Posterior cingulate gyrus (tissue), 11 donors: ENCODE results near the gene POLN.

Source experiments
- DNase-seq, 10 donors: peaks; one replicate each; pipeline versions ENCODE4 v3.0.0 to v3.0.0-alpha.2; 2020 to 2021; ENCODE audit warnings: mixed read lengths in 3 of 10
- intact Hi-C: fragments of 100-400 bp; cut with DNase I; formaldehyde crosslinking; loops from one replicate; pipeline ENCODE4 v1.15.1; 2023

POLN gene

GRCh38 chr4:2141022-2141761, 100.7 kb downstream of the POLN start:
- peak in 1 of 10 donors; percentile 22 for DNase-seq
- intact Hi-C loops, result loop anchor here (10.0 kb wide), 1 partner anchor 76 kb away; no protein-coding TSS in a partner anchor

- intact Hi-C loops, result no loop called here
- peak in 2 of 10 donors; percentile 70 to 86 for DNase-seq
Observed at GRCh38 chr4:2138846-2139500, 102.9 kb downstream of the POLN start.

GRCh38 chr4:2136726-2137125, 105.2 kb downstream of the POLN start:
- DNase-seq, result no peak
- intact Hi-C loops, result no loop called here

GRCh38 chr4:2135083-2135482, 106.8 kb downstream of the POLN start:
- intact Hi-C loops, result no loop called here
- DNase-seq, result no peak

DNA sequence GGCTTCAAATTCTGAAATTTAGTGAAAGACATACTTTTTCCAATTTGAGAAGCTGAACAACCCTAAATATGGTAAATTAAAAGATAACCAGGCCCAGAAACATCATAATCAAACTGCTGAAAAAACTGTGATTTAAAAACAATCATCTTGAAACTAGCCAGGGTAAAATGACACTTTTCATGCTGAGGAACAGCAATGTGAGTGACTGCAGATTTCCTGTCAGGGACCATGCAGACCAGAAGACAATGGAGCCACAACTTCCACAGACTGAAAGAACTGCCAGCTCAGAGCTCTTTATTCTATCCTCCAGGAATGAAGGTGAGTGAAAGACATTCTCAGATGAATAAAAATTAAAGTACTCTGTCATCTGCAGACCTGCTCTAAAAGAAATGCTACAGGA, 109.5 kb downstream of the POLN start:
- no peak for DNase-seq
- intact Hi-C loops, result no loop called here

DNA sequence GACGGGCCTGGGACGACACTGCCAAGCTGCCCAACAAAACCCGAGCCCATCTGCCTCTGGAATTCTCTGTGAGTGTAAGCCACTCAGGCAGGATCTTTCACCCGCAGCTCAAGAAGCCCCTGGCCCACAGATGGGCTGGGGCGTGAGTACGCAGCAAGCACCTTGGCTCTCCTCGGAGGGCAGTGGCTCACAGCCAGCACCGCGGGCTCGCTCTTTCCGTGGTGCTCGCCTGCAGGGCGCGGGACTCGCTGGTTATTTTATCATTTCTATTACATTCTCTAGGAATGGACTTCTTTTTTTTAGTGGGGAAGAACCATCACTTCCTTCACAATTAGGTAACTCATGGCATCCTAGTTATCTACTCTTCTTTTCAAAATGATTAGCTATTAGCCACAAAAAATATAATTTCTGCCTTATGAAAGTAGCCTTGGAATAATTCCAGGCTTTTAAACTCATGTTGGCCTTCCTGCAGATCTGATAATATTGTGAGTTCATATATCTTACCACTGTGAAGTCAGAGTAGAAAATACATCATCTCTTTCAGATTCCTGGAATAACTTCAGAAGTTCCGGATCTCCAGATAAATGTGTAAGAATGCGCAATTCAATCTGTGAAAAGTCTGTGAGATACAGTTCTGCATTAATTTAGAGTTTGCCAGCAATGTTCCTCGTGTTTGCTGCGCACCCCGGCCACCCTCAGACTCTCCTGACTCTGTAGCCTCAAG, 114.2 kb downstream of the POLN start:
- DNase-seq, result no peak
- intact Hi-C loops, result no loop called here

- DNase-seq, result no peak
- intact Hi-C loops, result no loop called here
Observed at GRCh38 chr4:2126309-2127043, 115.4 kb downstream of the POLN start.

- DNase-seq, result no peak
- intact Hi-C loops, result no loop called here
Observed at GRCh38 chr4:2125831-2126230, 116.1 kb downstream of the POLN start.

DNA sequence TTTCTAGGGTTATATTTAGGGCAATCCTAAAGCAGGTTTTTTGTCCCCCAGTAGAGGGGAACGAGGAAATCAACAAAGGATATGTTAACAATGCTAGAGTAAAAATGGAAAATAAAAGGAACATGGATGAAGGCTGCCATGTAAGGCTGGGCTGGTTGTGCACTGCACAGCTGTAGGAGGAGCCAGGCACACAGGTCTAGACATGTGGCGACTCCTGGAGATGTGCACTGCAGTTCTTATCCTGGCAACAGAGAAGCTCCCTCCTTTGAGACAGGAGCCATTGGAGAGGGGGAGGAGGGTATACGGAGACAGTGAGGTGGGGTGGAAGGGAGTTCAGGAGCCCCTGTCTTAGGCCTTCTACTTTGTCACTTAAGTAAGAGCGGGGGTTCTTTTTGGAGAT, 116.9 kb downstream of the POLN start:
- intact Hi-C loops, result no loop called here
- no peak for DNase-seq

- intact Hi-C loops, result no loop called here
- DNase-seq, result no peak
Observed at GRCh38 chr4:2116687-2117400, 125.1 kb downstream of the POLN start.

DNA sequence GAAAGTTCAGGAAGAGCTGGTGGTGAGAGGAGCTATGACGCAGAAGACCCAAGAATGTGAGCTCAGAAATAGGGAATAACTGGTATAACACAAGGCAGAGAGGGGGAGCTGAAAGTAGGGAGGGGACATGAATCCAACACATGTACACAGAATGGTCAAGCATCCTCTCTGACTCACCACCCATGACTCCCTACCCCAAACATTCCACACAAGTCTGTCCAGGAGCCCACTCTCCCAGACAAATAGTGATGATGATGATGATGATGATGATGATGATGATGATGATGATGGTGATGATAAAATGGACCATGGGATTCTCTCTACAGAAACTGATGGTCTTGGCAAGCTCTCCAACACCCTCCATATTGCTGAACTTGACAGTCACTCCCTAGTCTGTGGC, 136.4 kb downstream of the POLN start:
- intact Hi-C loops, result no loop called here
- DNase-seq, result no peak

DNA sequence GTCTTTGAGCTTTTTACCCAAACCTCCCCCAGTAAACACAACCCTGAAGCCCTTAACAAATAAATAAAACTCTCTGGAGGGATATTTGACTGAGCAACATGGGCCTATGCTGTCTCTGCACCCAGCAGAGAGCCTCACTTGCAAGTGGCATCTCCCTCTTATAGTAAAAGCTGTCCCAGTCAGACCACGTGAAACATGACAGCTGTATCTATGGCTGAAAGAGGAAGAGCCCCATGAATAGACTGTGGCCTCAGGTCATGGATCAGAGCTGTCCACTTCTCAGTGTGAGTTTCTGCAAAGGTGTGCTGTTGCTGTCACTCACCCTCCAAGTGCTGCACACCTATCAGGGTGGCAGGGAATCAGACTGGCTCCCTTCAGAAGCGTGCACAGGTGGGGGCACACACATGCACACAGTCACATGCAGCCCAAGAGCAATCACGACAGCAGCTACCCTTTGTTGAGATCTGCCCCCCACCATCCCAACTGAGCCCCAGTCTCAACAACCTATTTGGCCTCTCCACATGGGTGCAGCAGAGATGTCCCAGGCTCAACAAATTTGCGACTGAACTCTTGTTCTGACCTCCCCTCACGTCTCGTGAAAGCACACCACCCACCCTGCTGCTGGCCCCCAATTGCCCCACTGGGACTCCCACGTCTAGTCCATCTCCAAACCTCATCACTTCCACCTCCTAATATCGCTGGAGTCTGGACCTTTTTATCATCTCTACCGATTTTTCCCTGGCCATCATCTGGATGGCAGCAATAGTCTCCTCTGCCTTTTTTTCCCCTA, 137.2 kb downstream of the POLN start:
- intact Hi-C loops, result no loop called here
- peak in 1 of 10 donors; percentile 53 for DNase-seq

DNA sequence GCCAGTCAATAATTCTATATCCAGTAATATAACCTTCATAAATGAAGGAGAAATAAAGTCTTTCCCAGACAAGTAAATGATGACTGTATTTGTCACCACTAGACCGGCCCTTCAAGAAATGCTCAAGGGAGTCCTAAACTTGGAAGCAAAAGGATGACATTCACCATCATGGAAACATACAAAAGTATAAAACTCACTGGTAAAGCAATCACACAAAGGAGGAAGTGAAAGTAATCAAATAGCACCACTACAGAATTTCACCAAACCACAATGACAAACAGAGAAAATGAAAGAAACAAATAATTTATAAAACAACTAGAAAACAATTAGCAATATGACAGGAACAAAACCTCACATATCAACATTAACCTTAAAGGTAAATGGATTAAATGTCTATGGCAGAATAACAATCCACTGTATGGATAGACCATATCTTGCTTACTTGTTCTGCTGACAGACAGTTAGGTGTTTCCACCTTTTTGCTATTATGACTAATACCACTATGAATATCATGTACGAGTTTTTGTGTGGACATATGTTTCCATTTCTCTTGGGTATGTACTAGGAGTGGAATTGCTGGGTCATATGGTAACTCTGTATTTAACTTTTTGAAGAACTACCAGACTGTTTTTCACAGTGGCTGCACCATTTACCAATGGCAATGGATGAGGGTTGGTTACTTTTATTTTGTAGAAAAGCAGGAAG, 137.9 kb downstream of the POLN start:
- no peak for DNase-seq
- intact Hi-C loops, result no loop called here

- intact Hi-C loops, result no loop called here
- no peak for DNase-seq
Observed at GRCh38 chr4:2103127-2103842, 138.6 kb downstream of the POLN start.

- no peak for DNase-seq
- intact Hi-C loops, result no loop called here
Observed at GRCh38 chr4:2102045-2102883, 139.7 kb downstream of the POLN start.

- peak in 1 of 10 donors; percentile 14 for DNase-seq
- intact Hi-C loops, result no loop called here
Observed at GRCh38 chr4:2101346-2102044, 140.4 kb downstream of the POLN start.
